CMK (cell line): ENCODE results near the gene SPAG16.

Experiments
- DNase-seq: peaks from one replicate; pipeline ENCODE4 v3.0.0-alpha.2; 2010; ENCODE audit warnings: low read depth

The SPAG16 gene

GRCh38 chr2:214286011-214286410 is 1001.7 kb downstream of the SPAG16 start:
- DNase-seq, result no peak

GRCh38 chr2:214293593-214293992 is 1009.3 kb downstream of the SPAG16 start:
- DNase-seq, result no peak

GRCh38 chr2:214294426-214294825 is 1010.2 kb downstream of the SPAG16 start:
- DNase-seq, result no peak

GRCh38 chr2:214297423-214297822 is 1013.2 kb downstream of the SPAG16 start:
- no peak for DNase-seq

- DNase-seq, result no peak
Measured at GRCh38 chr2:214310319-214310718, 1026.1 kb downstream of the SPAG16 start.

- DNase-seq, result no peak
Measured at GRCh38 chr2:214311031-214311533, 1026.8 kb downstream of the SPAG16 start.

- no peak for DNase-seq
Measured at GRCh38 chr2:214311931-214312749, 1027.9 kb downstream of the SPAG16 start.

- no peak for DNase-seq
Measured at GRCh38 chr2:214315324-214315723, 1031.1 kb downstream of the SPAG16 start.

- no peak for DNase-seq
Measured at GRCh38 chr2:214320211-214320610, 1035.9 kb downstream of the SPAG16 start.

- no peak for DNase-seq
Measured at GRCh38 chr2:214322662-214323061, 1038.4 kb downstream of the SPAG16 start.

GRCh38 chr2:214325404-214325803 is 1041.1 kb downstream of the SPAG16 start:
- DNase-seq, result no peak

- no peak for DNase-seq
Measured at GRCh38 chr2:214328941-214329340, 1044.7 kb downstream of the SPAG16 start.

GRCh38 chr2:214341646-214342045 is 1057.4 kb downstream of the SPAG16 start:
- no peak for DNase-seq

GRCh38 chr2:214358506-214358905 is 1074.2 kb downstream of the SPAG16 start:
- DNase-seq, result no peak

GRCh38 chr2:214361116-214361515 is 1076.9 kb downstream of the SPAG16 start:
- no peak for DNase-seq

- no peak for DNase-seq
Measured at GRCh38 chr2:214365549-214365948, 1081.3 kb downstream of the SPAG16 start.

- DNase-seq, result no peak
Measured at GRCh38 chr2:214367171-214367570, 1082.9 kb downstream of the SPAG16 start.

GRCh38 chr2:214376618-214377285 is 1092.5 kb downstream of the SPAG16 start:
- no peak for DNase-seq

- no peak for DNase-seq
Measured at GRCh38 chr2:214377286-214377624, 1093.0 kb downstream of the SPAG16 start.

- DNase-seq, result no peak
Measured at GRCh38 chr2:214378455-214379103, 1094.3 kb downstream of the SPAG16 start.

- DNase-seq, result no peak
Measured at GRCh38 chr2:214379227-214379626, 1095.0 kb downstream of the SPAG16 start.

- DNase-seq, result no peak
Measured at GRCh38 chr2:214380681-214381080, 1096.4 kb downstream of the SPAG16 start.

GRCh38 chr2:214382229-214382628 is 1098.0 kb downstream of the SPAG16 start:
- DNase-seq, result no peak
